NCI-H526 (cell line): ENCODE results near the gene RXRA.

Experiments used
- DNase-seq, 2 experiments: peaks; one replicate each; lab custom pipeline; 2025; lab: John Stamatoyannopoulos, UW

The RXRA gene

GRCh38 chr9:134400283-134400682 is 74.0 kb downstream of the RXRA start:
- DNase-seq: no peak

GRCh38 chr9:134401391-134401790 is 75.1 kb downstream of the RXRA start:
- no peak for DNase-seq

GRCh38 chr9:134402182-134402581 is 75.9 kb downstream of the RXRA start:
- DNase-seq: no peak

GRCh38 chr9:134403292-134403681 is 77.0 kb downstream of the RXRA start:
- DNase-seq: no peak

GRCh38 chr9:134403682-134404301 is 77.5 kb downstream of the RXRA start:
- DNase-seq: no peak

GRCh38 chr9:134404376-134405358 is 78.4 kb downstream of the RXRA start:
- no peak for DNase-seq

- no peak for DNase-seq
Measured at GRCh38 chr9:134405527-134405926, 79.3 kb downstream of the RXRA start.

GRCh38 chr9:134406366-134407120 is 80.3 kb downstream of the RXRA start:
- no peak for DNase-seq

GRCh38 chr9:134407121-134407779 is 81.0 kb downstream of the RXRA start:
- DNase-seq: peak; percentile 24 to 74

- no peak for DNase-seq
Measured at GRCh38 chr9:134408389-134408788, 82.1 kb downstream of the RXRA start.

GRCh38 chr9:134408939-134409737 is 82.9 kb downstream of the RXRA start:
- DNase-seq: no peak

- DNase-seq: no peak
Measured at GRCh38 chr9:134410071-134410834, 84.0 kb downstream of the RXRA start.

- DNase-seq: no peak
Measured at GRCh38 chr9:134410835-134411217, 84.6 kb downstream of the RXRA start.

GRCh38 chr9:134411440-134412297 is 85.4 kb downstream of the RXRA start:
- no peak for DNase-seq

- DNase-seq: no peak
Measured at GRCh38 chr9:134412298-134412711, 86.0 kb downstream of the RXRA start.

GRCh38 chr9:134413112-134413715 is 87.0 kb downstream of the RXRA start:
- no peak for DNase-seq

GRCh38 chr9:134413890-134414623 is 87.8 kb downstream of the RXRA start:
- peak; percentile 14 to 44 for DNase-seq

- no peak for DNase-seq
Measured at GRCh38 chr9:134414900-134415425, 88.7 kb downstream of the RXRA start.
